ENCODE results near the gene TP63.

GRCh38 chr3:189944285-189945145 is 313.3 kb downstream of the TP63 start:
- no peak for TF ChIP-seq CTCF (conservative IDR thresholded peaks at IDR 0.05)
- no peak for TF ChIP-seq ZFX (IDR thresholded peaks at IDR 0.05)

Measured in C4-2B (cell line).